IMR-90 (cell line): Measurements from ENCODE around the gene UGGT2.

Experiments used
- CEBPB ChIP-seq: IDR thresholded peaks from 2 replicates; pipeline ENCODE4 v1.6.1; 2012; ENCODE audit warnings: low read depth, low read length, improper control_type of control experiment
- CTCF ChIP-seq: conservative IDR thresholded peaks from 2 replicates; pipeline ENCODE4 v1.5.1; 2012; ENCODE audit warnings: mild to moderate bottlenecking, low read depth, low read length, improper control_type of control experiment
- ELK1 ChIP-seq: fragments of 150-350 bp; IDR thresholded peaks from 2 replicates; pipeline ENCODE4 v1.6.1; 2016; ENCODE audit warnings: low read depth, mild to moderate bottlenecking, low read length, moderate library complexity, borderline replicate concordance
- FOS ChIP-seq: fragments of 150-350 bp; IDR thresholded peaks from 2 replicates; pipeline ENCODE4 v1.6.1; 2016; ENCODE audit warnings: low read depth, low read length
- MAFK ChIP-seq: IDR thresholded peaks from 2 replicates; pipeline ENCODE4 v1.6.1; 2012; ENCODE audit warnings: low read depth, low read length, improper control_type of control experiment
- MAZ ChIP-seq: IDR thresholded peaks from 2 replicates; pipeline ENCODE4 v1.6.1; 2012; ENCODE audit warnings: low read depth, mild to moderate bottlenecking, low read length, improper control_type of control experiment, moderate library complexity, borderline replicate concordance
- POLR2A ChIP-seq: IDR thresholded peaks from 2 replicates; pipeline ENCODE4 v1.6.1; 2012; ENCODE audit warnings: mild to moderate bottlenecking, low read depth, low read length
- RAD21 ChIP-seq: IDR thresholded peaks from 2 replicates; pipeline ENCODE4 v1.6.1; 2012; ENCODE audit warnings: low read length, improper control_type of control experiment
- RFX5 ChIP-seq: IDR thresholded peaks from 2 replicates; pipeline ENCODE4 v1.8.0; 2012; ENCODE audit warnings: low read depth, mild to moderate bottlenecking, low read length, moderate library complexity
- SMC3 ChIP-seq: fragments of 150-350 bp; IDR thresholded peaks from 2 replicates; pipeline ENCODE4 v1.6.1; 2016; ENCODE audit warnings: low read depth, mild to moderate bottlenecking, antibody characterized with exemption, low read length, moderate library complexity
- USF2 ChIP-seq: fragments of 150-350 bp; IDR thresholded peaks from 2 replicates; pipeline ENCODE4 v1.6.1; 2017; ENCODE audit warnings: mild to moderate bottlenecking, antibody characterized with exemption, low read length, low read depth

GRCh38 chr13:96033220-96034015 lies 19.8 kb downstream of the UGGT2 start:
- TF ChIP-seq CTCF (no peak), POLR2A (no peak), ELK1 (no peak), CEBPB (no peak), USF2 (no peak), RFX5 (no peak), MAZ (no peak), FOS (no peak), SMC3 (no peak), MAFK (no peak), RAD21 (no peak)
